ENCODE data around the gene BCAN. TPM values are rescaled to one million over a fixed set of nuclear protein-coding genes. Genes with fewer than 3 reads are reported as not detected.

BCAN gene
- polyA plus RNA-seq, 1 donor (not counting 4 experiments of a cell fraction or from before 2014, with no cell fraction given): not detected

GRCh38 chr1:156689035-156689952 lies 47.4 kb downstream of the BCAN start:
- no peaks in the 10 kb centered on the region for H3K27me3 ChIP-seq (ENCODE audit: control insufficient read depth, extremely low read depth, insufficient read depth, low read length)
- H3K9me1 ChIP-seq (ENCODE audit: control insufficient read depth, extremely low read depth, insufficient read depth, low read length): no peaks in the 10 kb centered on the region
- peak; percentile 32 for FAIRE-seq
- DNase-seq (ENCODE audit: low read depth, low spot score): peak; percentile 48
- TF ChIP-seq, protein P1, sequence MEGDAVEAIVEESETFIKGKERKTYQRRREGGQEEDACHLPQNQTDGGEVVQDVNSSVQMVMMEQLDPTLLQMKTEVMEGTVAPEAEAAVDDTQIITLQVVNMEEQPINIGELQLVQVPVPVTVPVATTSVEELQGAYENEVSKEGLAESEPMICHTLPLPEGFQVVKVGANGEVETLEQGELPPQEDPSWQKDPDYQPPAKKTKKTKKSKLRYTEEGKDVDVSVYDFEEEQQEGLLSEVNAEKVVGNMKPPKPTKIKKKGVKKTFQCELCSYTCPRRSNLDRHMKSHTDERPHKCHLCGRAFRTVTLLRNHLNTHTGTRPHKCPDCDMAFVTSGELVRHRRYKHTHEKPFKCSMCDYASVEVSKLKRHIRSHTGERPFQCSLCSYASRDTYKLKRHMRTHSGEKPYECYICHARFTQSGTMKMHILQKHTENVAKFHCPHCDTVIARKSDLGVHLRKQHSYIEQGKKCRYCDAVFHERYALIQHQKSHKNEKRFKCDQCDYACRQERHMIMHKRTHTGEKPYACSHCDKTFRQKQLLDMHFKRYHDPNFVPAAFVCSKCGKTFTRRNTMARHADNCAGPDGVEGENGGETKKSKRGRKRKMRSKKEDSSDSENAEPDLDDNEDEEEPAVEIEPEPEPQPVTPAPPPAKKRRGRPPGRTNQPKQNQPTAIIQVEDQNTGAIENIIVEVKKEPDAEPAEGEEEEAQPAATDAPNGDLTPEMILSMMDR (optimal IDR thresholded peaks at IDR 0.05 in 1 of 3, IDR thresholded peaks at IDR 0.05 in 1 of 3, conservative IDR thresholded peaks at IDR 0.05 in 1 of 3; ENCODE audit: extremely low read depth in 1 of 3, insufficient read depth in 2 of 3, low read length in 3 of 3): peak; percentile 83 to 97 (median 90)
- no peak for TF ChIP-seq EZH2 (IDR thresholded peaks at IDR 0.05; ENCODE audit: low read length)
- H4K20me1 ChIP-seq (ENCODE audit: control insufficient read depth, extremely low read depth, insufficient read depth, low read length): no peaks in the 10 kb centered on the region
- dilution Hi-C loops (cut with MboI; ENCODE audit: extremely low pct_ligation_motif_present, low sequenced_read_pairs): no loop called here
- no peaks in the 10 kb centered on the region for H3K36me3 ChIP-seq (ENCODE audit: control insufficient read depth in 2 of 2, extremely low read depth in 1 of 2, insufficient read depth in 2 of 2, low read length in 2 of 2)
- no peak overlapping the region for H3K27ac ChIP-seq (ENCODE audit: control insufficient read depth, insufficient read depth, low read length)
- peak overlapping the region; percentile 34 for H3K4me2 ChIP-seq (ENCODE audit: control insufficient read depth, extremely low read depth, insufficient read depth, low read depth, low read length)
- H3K9ac ChIP-seq (ENCODE audit: control insufficient read depth, extremely low read depth, insufficient read depth, low read length): no peak overlapping the region
- peaks cover 53% of the 10 kb centered on the region for H3K4me1 ChIP-seq (ENCODE audit: control insufficient read depth, extremely low read depth, insufficient read depth, low read length)
- peak overlapping the region; percentile 6 for H2AFZ ChIP-seq (ENCODE audit: control insufficient read depth, low read length)
- H3K79me2 ChIP-seq (ENCODE audit: control insufficient read depth, insufficient read depth, low read length): no peaks in the 10 kb centered on the region
- no peaks in the 10 kb centered on the region for H3K9me3 ChIP-seq (ENCODE audit: control insufficient read depth, low read depth, low read length)
- H3K4me3 ChIP-seq (ENCODE audit: control insufficient read depth in 2 of 3, extremely low read depth in 1 of 3, insufficient read depth in 2 of 3, low read depth in 1 of 3, low read length in 3 of 3): no peak overlapping the region

GRCh38 chr1:156689953-156690674 lies 48.2 kb downstream of the BCAN start:
- no peaks in the 10 kb centered on the region for H3K9me1 ChIP-seq (ENCODE audit: control insufficient read depth, extremely low read depth, insufficient read depth, low read length)
- DNase-seq (ENCODE audit: low read depth, low spot score) (no peak), FAIRE-seq (no peak)
- H3K9ac ChIP-seq (ENCODE audit: control insufficient read depth, extremely low read depth, insufficient read depth, low read length): no peak overlapping the region
- no peak overlapping the region for H3K27ac ChIP-seq (ENCODE audit: control insufficient read depth, insufficient read depth, low read length)
- H3K36me3 ChIP-seq (ENCODE audit: control insufficient read depth in 2 of 2, extremely low read depth in 1 of 2, insufficient read depth in 2 of 2, low read length in 2 of 2): no peaks in the 10 kb centered on the region
- peaks cover 46% of the 10 kb centered on the region for H3K4me1 ChIP-seq (ENCODE audit: control insufficient read depth, extremely low read depth, insufficient read depth, low read length)
- H3K27me3 ChIP-seq (ENCODE audit: control insufficient read depth, extremely low read depth, insufficient read depth, low read length): no peaks in the 10 kb centered on the region
- no peaks in the 10 kb centered on the region for H4K20me1 ChIP-seq (ENCODE audit: control insufficient read depth, extremely low read depth, insufficient read depth, low read length)
- no peaks in the 10 kb centered on the region for H3K9me3 ChIP-seq (ENCODE audit: control insufficient read depth, low read depth, low read length)
- H3K4me3 ChIP-seq (ENCODE audit: control insufficient read depth in 2 of 3, extremely low read depth in 1 of 3, insufficient read depth in 2 of 3, low read depth in 1 of 3, low read length in 3 of 3): no peak overlapping the region
- H3K79me2 ChIP-seq (ENCODE audit: control insufficient read depth, insufficient read depth, low read length): no peaks in the 10 kb centered on the region
- no peak for TF ChIP-seq EZH2 (IDR thresholded peaks at IDR 0.05; ENCODE audit: low read length)
- dilution Hi-C loops (cut with MboI; ENCODE audit: extremely low pct_ligation_motif_present, low sequenced_read_pairs): no loop called here
- H3K4me2 ChIP-seq (ENCODE audit: control insufficient read depth, extremely low read depth, insufficient read depth, low read depth, low read length): peak overlapping the region; percentile 34
- H2AFZ ChIP-seq (ENCODE audit: control insufficient read depth, low read length): no peak overlapping the region

Measured in keratinocyte (primary cell).